HG02970 (cell line): ENCODE results near the gene ZNF730.
"Not testable (repeated sequence)": the region's sequence is repeated elsewhere in the genome, so short reads cannot be mapped to it uniquely, and the experiment has no call there.

ENCODE experiments used
- ATAC-seq: cut with Tn5 transposase; IDR thresholded peaks from one replicate; pipeline ENCODE4 v1.9.1; 2021; ENCODE audit warnings: mild to moderate bottlenecking, moderate library complexity, moderate number of reproducible peaks; ENCODE audit not compliant: unreplicated experiment, low FRiP score

ZNF730 gene

DNA sequence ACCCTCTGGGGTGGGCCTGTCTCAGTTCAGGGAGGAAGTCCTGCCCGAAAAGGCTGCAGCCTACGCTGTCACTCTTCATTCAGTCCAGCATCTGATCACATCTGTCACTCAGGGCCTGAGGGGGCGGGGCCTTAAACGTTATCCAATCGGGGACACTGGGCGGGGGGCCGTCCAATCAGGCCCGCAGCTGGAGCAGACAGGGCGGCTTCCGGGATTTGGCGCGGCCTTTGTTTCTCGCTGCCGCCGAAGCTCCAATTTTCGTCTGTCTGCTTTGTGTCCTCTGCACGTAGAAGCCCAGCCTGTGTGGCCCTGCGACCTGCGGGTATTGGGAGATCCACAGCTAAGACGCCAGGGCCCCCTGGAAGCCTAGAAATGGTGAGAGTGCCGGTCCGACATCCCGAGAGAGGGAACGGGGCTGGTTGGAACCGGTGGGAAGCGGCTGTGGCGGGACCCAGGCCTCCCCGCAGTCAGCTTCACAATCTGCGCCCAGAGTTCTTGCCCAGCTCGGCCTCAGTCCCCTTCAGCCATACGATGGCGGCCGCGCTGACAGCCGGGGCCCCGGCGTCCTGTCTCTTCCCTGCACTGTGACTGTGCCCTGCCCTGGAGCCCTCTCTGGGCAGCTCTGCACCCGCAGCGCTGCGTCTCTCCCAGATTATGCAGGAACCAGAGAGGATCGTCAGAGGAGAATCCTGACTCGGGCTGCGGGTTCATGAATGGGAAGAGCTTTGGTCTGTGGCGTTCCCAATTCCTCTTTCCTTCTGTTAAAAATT lies at the start of gene ZNF730:
Gene ZNF730 (plus strand): TSS at position 224 of the 770 bp plus-strand sequence. CDS start 149 bp downstream, at position 373.
- peak; percentile 93 for ATAC-seq

DNA sequence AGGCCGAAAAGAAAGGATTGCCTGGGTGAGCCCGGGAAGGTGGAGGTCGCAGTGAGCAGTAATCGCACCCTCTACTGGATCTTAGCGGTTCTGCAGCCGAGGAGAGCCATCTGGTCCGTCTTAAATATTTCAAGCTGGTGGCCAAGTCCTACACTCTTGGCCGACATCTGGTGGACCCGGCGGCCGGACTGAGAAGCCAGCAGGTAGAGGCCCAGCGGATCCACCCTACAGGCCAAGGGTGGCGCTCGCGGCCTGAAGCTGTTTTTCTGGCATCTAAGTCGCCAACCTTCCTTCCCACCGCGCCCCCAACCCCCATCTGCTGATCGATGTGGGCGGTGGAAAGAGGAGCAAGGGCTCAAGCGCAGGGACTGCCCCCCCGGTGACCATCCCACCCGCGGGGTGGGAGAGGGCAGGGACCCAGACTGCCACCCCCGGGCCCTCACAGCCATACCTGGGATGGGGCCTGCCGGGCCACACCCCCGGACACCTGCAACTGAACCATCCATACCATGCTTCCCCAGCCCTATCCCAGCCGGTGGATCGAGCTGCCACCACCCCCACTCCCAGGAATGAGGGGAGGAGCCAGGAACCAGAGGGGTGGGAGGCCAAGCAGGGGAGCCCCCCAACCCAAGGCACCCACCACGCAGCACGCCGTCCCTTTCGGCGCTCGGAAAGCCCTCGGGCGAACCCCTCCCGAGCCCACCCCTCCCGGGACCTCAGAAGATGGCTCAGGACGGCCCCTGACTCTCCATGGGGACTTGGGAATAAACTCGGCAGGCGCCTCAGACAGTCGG lies 46.3 kb upstream of the ZNF730 start:
- ATAC-seq = no peak

DNA sequence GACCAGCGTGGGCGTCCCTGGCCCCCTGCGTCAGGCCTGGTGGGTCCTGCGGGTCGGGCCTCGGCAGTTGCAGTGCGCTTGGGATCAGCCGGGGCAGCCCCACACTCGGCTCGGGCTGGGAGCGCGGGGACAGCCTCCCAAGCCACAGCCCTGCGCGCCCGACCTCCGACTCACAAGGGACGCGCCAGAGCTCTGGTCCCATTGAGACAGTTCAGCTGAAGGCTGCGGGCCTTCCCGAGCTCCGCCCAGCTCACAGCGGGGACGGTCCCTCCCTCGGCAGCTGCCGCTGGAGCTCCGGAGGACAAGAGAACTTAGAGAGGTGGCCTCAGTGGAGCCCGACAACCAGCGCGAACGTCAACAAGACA lies 45.7 kb upstream of the ZNF730 start:
- no peak for ATAC-seq

DNA sequence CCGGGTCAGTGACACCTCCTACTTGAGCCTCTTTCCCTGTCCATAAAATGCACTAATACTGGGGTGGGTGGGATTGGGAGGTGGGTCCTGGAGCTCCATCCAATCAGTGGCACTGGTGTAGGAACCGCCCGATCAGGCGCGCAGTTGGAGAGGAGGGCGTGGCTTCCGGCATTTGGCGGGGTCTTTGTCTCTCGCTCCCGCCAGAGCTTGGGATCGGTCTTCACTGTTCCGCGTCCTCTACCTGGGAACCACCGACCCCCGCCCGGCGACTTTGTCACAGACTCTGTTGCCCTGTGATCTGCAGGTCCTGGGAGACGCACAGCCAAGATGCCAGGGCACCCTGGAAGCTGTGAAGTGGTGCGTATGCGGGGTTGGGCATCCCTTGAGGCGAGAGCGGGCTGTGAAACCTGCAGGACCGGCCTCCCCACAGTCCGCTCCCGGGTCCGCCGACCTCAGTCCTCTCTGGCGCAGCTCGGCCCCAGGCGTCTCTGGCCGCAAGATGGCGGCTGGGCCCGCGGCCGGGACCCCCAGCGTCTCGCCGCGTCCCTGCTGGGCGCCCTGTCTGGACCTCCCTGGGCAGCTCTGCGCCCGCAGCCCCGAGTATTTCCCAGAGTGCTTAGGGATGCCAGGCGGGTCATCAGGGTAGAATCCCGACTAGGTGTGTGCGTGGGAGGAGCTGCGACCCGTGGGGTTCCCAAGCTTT lies 41.6 kb upstream of the ZNF730 start:
- ATAC-seq = no peak

DNA sequence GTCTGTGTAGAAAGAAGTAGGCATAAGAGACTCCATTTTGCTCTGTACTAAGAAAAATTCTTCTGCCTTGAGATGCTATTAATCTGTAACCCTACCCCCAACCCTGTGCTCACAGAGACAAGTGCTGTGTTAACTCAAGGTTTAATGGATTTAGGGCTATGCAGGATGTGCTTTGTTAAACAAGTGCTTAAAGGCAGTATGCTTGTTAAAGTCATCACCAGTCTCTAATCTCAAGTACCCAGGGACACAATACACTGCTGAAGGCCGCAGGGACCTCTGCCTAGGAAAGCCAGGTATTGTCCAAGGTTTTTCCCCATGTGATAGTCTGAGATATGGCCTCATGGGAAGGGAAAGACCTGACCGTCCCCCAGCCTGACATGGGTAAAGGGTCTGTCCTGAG lies 39.0 kb upstream of the ZNF730 start:
- not testable (repeated sequence) for ATAC-seq

DNA sequence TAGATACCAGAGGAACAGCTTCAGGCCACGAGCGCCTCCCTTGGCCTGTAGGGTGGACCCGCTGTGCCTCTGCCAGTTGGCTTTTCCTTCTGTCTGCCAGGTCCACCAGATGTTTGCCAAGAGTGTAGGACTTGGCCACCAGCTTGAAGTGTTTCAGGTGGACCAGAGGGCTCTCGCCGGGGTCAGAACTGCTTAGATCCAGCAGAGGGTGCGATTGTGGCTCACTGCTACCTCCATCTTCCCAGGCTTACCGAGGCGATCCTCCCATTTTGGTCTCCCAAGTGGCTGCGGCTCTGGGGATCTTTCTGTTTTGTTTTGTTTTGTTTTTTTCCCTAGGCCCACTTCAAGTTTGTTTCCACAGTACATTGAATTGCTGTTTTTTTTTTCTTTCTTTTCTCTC lies 23.0 kb upstream of the ZNF730 start:
- no peak for ATAC-seq

DNA sequence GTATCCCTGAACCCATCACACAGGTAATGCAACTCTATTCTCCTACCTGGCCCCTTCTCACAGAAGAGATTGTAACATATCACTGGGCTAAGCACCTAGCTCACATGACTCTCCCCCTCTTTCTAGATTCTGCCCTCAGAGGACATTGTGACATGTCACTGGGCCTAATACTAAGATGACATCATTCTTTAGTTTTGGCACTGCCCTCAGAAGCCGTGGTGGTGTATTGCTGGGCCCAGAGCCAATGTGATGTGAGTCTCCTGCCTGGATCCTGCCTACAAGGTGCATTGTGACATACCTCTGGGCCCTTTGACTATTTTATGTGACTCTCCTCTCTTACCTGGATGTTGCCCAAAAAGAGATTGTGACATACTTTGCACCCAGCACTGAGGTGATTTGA lies 21.4 kb upstream of the ZNF730 start:
- ATAC-seq = no peak

DNA sequence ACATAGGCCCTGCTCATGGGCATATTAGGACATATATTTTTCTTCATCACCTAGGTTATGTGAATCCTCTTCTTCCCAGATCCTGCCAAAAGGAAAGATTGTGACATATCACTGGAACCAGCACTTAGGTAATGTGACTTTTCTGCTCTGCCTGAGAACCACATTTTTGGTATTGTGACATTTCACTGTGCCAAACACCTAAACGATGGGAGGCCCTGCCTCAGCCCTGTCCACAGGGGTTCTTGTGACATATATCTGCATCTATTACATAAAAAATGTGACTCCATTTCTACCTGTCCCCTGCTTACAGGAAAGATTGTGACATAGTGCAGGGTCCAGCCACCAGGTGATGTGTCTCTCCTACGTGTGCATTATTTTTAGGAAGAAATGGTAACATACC lies 18.5 kb upstream of the ZNF730 start:
- ATAC-seq = no peak

DNA sequence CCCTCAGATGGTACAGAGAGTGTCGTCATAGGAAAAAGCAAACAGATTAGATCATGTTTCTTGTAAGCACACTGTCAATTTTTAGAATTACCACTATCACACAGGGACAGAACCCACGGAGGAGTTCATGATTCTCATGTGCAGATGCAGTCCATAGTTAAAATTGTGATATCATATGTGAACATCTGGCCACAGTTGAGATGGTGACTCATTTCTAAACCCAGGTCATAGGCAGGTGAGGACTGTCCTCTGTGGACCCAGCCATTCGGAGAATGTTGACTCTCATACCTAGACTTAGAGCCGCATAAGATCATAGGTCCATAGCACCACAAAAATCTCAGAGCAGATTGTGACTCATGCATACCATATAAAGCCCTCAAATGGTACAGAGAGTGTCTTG lies 17.8 kb upstream of the ZNF730 start:
- no peak for ATAC-seq

DNA sequence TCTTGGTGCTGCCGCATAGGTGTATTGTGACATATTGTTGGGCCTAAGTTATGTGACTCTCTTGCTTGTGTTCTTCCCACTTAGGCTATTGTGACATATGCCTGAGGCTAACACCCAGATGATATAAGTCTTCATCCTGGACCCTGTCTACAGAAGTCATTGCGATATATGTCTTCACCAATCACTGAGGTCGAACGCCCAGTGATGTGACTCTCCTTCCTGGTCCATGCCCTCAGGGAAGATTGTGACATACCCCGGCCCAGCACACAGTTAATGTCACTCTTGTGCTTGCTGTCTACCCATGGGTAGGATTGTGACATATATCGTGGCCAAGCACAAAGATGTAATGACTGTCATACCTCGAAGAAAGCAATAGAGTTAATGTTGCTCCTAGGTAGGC lies 16.9 kb upstream of the ZNF730 start:
- ATAC-seq = no peak

DNA sequence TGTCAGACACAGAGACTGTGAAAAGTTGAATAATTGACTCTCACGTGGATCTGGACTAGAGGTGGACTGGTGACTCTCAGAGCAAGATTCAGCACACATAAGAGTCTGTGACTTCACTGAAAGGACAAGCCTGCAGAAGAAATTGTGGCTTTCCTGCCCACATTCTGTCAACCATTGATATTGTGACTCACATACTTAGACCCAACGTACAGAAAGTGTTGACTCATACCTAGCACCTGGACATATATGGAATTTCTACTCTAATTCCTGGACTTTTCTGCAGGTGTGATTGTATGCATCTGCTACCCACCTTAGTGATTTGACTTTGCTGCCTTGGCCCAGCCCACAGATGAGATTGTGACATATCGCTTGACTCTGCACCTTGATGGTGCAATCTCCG lies 15.6 kb upstream of the ZNF730 start:
- no peak for ATAC-seq

DNA sequence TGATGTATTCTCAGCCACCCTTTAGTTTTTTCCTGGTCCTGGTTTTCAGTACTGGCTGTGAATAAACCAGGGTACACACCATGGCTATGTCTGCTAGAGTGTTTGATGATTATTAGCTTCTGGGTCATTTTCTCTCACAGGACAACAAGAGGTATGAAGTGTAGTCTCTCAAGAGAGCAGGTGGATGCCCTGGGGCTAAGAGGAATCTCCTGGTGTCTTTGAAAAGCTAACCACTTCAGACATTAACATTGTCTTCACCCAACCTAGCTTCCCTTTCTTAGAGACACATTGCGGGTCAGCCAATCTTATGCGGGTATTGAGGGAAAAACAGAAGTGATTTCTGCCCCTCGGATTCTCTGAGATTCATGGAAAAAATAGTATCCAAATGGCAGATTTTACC lies 1.6 kb downstream of the ZNF730 start:
- no peak for ATAC-seq

DNA sequence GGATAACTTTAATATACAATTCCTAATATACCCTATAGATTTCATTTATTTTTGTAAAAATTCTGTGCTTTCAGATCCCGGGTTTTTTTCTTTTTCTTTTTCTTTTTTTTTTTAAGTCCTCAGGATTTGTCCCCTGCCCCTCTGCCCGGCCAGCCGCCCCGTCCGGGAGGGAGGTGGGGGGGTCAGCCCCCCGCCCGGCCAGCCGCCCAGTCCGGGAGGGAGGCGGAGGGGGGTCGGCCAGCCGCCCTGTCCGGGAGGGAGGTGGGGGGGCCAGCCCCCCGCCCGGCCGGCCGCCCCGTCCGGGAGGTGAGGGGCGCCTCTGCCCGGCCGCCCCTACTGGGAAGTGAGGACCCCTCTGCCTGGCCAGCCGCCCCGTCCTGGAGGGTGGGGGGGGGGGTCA lies 17.4 kb downstream of the ZNF730 start:
- ATAC-seq = not testable (repeated sequence)

DNA sequence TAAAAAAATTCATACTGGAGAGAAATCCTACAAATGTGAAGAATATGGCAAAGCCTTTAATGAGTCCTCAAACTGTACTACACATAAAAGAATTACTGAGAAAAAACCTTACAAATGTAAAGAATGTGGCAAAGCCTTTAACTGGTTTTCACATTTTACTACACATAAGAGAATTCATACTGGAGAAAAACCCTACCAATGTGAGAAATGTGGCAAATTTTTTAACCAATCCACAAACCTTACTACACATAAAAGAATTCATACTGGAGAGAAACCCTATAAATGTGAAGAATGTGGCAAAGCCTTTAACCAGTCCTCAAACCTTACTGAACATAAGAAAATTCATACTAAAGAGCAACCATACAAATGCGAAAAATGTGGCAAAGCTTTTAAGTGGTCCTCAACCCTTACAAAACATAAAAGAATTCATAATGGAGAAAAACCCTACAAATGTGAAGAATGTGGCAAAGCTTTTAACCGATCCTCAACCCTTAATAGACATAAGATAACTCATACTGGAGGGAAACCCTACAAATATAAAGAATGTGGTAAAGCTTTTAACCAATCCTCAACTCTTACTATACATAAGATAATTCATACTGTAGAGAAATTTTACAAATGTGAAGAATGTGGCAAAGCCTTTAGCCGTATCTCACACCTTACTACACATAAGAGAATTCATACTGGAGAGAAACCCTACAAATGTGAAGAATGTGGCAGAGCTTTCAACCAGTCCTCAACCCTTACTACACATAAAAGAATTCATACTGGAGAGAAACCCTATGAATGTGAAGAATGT lies 29.0 kb downstream of the ZNF730 start:
- ATAC-seq = no peak

DNA sequence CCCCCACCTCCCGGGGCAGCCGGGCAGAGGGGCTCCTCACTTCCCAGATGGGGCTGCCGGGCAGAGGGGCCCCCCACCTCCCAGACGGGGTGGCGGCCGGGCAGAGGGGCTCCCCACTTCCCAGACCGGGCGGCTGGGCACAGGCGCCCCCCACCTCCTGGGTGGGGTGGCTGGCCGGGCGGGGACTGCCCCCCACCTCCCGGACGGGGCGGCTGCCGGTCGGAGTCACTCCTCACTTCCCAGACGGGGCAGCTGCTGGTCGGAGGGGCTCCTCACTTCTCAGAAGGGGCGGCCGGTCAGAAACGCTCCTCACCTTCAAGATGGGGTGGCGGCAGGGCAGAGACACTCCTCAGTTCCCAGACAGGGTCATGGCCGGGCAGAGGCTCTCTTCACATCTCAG lies 43.9 kb downstream of the ZNF730 start:
- ATAC-seq = no peak

DNA sequence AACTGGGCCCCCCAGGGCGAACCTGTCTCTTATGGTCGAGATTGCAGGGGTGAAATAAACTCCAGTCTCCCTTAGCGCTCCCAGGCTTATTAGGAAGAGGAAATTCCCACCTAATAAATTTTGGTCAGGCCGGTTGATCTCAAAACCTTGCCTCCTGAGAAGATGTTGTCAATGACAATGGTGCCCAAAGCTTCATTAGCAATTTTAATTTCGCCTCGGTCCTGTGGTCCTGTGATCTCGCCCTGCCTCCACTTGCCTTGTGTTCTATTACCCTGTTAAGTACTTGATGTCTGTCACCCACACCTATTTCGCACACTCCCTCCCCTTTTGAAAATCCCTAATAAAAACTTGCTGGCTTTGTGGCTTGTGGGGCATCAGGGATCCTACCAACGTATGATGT lies 51.5 kb downstream of the ZNF730 start:
- not testable (repeated sequence) for ATAC-seq

DNA sequence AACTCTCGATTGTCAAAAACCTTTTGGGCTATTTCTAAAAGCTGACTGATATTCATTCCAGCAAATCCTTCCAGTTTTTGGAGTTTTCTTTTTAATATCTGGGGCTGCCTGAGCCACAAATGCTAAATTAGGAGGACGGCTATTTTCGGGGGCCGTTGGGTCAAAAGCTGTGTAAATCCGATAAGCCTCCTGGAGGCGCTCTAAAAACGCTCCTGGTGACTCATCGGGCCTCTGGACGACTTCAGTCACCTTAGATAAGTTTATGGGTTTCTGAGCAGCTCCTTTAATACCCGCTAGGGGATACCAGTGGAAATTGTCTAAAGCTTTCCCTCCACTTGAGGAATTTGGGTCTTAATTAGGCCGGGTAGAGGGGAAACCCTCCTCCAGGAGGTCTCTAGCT lies 66.4 kb downstream of the ZNF730 start:
- no peak for ATAC-seq

DNA sequence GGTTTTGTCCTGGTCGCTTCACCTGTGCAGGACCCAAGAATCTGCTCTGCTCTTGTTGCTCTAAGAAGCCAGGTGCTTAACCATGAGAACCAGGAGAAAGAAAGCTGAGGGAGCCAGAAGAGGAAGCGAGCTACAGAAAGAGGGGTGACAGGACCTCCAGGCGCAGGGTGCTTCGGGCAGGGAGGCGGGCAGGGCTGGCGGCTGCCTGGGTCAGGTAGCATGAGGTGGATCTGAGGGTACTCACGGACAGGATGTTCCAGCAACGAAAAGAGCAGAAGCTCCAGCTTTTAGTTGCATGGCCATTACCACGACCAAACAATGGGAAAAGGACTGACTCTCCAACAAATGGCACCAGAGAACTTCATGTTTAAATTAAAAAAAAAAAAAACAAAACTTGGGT lies 73.5 kb downstream of the ZNF730 start:
- ATAC-seq = no peak
